Activated T-cell treated with anti-CD3 and anti-CD28 coated beads for 4 hours (primary cell): Measurements from ENCODE around the gene POLR1E.
"Not testable (repeated sequence)": the region's sequence is repeated elsewhere in the genome, so short reads cannot be mapped to it uniquely, and the experiment has no call there.

Source experiments
- DNase-seq: peaks from one replicate; pipeline ENCODE4 v3.0.0-alpha.2; 2020

The POLR1E gene

DNA sequence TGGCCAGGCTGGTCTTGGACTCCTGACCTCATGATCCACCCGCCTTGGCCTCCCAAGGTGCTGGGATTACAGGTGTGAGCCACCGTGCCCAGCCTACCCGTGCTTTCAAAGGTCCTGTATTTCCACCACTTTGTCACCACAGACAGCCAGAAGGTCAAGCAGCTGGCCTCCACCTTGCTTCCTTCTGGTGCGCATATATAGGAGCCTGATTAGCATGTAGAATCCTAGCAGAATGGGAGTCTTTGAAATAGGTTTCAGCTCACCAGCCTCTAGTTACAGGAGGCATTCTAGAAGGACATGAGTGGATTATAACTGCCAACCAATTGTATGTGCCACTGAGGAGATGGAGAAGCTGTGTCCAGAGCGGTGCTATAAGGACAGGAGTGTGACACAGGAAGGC, 18.9 kb downstream of the POLR1E start:
- DNase-seq, result no peak

DNA sequence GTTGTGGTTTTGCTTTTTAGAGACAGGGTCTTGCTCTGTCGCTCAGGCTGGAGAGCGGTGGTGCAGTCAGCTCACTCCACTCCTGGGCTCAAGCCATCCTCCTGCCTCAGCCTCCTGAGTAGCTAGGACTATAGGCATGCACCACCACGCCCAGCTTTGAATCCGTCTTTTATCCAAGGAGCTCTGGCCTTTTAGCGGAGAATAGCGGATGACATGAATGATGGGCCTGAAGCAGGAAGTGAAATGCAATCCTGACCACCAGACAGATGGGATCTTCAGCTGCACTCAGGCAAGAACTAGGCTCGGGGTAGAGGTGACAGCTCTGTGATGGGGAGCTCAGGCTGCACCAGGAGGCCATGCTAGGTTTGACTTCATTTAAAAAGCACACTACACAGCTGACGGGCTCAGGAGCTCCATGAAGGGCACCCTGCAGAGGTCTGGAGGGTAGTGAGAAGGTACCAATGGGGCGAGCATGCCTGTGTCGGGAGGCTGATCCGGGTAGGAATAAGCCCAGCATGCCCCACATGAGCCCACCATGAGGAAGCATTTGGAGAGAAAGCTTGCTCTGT, 21.9 kb downstream of the POLR1E start:
- no peak for DNase-seq

DNA sequence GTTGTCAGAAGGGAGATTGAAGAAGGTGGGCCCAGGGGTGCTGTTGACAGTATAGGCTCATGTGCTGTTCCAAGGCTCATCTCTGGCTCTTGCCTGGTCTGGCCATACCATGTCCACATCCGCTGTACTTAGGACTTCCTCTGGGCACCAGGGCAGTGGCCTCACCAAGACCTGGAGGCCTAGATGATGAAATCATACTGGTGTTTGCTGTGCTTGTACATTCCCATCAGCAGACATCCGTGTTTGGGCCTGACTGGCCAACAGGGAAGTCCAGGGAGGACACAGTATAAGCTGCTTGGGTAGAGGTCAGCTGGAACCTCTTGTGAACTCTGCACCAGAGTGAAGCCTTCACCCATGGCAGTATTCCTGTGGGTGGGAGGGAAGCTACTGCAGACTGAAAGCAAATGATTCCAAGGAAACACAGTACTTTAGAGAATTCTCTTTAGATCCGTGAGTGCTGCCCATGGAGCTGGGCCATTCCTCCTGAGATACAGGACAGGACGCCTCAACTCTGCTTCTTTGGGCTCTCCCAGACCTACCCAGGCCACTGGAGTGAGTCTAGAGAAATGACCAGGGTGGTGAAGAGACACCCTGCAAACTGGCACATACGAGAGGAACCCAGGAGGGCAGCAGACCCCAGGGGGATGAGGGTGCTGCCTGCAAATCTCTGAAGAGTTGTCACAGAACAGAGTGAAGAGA, 22.5 kb downstream of the POLR1E start:
- no peak for DNase-seq

DNA sequence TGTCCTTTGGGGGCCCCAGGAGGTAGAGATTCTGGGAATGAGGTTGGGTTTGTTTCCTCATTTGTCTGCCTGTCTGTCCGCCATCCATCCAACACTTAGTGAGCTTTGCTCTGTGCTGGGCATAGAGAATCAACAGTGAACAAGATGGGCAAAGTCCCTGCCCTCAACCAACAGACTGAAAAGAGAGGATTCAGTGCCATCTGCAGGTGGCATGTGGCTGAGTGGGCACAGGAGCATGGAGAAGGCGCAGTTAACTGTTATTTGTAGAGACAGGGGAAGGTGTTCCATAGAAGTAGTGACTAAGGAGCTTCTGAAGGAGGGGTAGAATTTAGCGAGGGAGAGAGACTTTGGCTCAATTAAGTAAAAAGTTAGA, 23.1 kb downstream of the POLR1E start:
- DNase-seq, result no peak

DNA sequence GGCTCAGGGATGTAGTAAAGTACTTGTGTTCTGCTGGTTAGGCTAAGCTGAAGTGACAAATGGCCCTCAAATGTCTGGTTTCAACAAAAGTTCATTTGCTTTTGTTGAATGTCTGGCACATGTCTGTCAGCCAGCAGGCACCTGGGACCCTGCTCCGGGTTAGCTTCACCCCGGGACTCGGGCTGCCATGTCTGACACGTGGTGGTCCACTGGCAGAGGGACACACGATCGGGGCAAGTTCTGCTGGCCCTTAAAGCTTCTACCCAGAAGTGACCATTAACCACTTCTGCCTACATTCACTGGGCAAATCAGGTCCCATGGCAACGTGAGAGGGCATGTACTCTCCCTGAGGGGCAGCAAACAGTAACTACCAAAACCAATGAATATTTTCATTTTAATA, 23.8 kb downstream of the POLR1E start:
- no peak for DNase-seq

DNA sequence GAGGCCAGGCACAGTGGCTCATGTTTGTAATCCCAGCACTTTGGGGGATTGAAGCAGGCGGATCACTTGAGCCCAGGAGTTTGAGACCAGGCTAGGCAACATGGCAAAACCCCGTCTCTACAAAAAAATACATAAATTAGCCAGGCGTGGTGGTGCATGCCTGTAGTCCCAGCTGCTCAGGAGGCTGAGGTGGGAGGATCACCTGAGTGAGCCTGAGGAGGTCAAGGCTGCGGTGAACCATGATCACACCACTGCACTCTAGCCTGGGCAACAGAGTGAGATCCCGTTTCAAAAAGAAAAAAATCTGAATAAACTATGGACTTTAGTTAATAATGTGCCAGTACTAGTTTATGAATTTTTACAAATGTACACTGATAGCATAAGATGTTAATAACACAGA, 24.3 kb downstream of the POLR1E start:
- not testable (repeated sequence) for DNase-seq

DNA sequence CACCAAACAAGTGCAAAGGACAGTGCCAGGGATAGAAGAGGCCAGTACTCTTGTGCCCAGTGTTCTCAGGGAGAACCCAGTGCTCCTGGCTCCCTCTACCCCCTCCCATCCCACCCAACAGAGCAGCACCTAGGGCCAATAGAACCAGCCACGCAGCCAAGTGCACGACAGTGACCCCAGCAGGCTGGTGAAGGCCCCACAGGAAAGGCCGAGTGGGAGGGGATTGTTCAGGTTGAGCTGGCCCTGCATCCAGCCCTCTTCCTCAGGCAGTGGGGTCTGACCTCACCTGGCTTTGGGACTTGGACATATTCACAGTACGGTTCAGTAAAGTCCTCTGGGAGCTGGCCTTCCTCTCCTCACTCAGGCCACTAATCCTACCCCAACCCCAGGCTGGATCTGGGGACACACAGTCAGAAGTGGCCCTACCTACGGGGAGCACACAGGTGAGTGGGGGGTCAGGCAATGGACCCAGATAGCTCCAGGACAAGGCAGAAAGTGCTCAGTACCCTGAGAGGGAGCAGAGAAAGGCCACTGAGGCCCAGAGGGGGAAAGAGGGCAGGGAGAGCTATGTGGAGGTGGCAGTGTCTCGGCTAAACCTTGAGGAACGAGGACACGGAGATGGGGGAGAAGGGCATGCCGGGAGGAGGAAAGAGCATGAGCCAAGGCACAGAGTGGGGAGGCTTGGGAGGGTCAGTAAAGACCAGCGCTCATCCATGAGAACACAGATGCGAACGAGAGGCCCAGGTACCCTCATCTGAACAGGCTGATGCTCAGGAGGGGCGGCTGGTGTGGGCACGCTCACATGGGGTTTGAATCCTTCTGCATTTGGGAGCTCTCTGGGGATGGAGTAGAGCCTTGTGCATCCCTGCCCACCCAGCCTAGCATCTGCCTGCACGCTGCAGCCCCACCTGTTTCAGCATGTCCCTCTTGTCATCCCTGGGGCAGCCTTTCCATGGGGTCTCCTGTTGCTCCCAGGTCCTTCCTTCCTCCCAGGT, 25.6 kb downstream of the POLR1E start:
- DNase-seq, result no peak

DNA sequence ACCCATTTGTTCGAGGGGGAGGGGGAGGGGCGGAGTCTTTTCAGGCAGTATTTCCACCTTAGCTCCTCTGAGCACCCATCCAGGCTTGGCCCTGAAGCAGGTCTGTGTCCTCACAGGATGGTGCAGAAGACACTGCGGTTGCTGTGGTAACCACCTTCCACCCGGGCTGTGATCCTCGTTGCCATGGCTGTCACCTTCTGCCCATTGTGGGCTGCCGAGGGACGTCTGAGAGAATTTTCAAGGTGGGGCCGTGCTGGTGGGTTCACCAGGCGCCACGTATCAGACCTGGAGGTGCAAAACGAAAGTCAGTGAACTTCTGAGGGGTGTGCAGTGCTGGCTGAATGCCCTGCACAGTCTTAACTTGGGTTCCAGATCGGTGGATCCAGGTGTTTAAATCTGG, 26.7 kb downstream of the POLR1E start:
- DNase-seq, result no peak

DNA sequence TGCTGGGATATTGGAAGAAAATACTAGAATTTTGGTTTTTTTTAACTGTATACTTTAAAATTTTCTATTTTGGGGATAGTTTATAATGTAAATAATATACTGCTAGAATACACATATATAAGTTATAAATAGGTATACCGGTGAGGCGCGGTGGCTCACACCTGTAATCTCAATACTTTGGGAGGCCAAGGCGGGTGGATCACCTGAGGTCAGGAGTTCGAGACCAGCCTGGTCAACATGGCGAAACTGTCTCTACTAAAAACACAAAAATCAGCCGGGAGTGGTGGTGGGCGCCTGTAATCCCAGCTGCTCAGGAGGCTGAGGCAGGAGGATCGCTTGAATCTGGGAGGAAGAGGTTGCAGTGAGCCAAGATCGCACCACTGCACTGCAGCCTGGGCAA, 28.7 kb downstream of the POLR1E start:
- not testable (repeated sequence) for DNase-seq

DNA sequence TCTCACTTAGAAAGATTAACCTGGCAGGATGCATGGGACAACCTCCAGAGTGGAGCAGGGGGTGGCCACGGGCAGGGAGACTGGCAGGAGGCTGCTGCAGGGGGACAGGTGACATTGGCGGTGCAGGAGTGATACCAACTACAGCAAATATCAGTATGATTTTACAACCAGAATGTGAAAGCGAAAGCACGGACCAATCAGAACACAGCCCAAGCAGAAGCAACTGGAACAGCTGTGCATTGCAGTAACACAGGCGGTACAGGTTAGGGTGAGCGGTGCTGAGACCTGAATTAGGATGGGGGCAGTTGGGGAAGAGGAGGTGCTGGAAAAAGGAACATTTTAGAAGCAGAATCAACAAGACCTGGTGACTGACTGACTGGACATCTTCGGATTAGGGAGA, 29.3 kb downstream of the POLR1E start:
- no peak for DNase-seq

DNA sequence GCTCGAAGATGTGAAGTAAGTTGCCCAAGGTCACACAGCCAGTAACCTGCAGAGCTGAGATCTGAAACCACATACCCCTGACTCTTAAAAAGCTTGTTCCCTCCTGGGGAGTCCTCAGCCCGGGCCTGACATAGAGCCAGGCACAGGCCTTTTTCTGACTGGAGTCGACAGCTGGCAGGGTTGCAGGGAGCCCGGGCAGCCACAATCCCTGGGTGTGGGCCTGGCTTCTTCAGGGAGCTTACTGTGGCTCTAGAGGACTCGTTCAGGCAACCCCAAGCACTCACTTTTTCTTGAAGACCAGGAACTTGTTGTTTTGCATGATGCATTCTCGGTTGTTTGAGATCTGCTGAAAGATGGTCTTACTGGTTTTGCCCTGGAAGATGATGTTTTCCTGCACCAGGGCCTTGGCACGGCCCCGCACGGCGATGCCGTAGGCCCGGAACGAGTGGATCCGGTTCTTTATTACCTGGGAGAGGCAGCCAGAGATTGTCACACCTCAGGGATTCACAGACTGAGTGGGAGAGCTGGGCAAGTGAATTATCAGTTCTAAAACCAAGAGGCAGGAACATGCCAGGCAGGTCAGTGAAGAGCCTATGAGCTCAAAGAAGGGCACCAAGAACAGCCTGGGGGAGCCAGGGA, 30.0 kb downstream of the POLR1E start:
- DNase-seq, result no peak

DNA sequence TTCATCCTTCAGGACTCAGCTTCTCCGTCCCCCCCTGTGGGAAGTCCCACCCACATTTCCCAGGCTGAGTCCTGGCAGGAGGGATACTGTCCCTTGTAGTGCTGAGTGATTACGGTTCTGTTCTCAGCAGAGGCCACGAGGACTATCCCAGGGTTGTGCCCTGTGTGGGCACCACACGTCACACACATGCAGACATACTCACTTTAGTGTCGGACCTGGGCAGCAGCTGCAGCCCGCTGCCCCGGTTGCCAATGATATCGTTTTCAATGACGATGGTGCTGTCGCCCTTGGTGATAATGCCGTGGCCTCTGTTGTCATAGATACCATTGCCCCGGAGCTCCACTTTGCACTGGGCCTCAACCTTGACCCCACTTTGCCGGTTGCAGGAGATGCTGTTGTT, 32.2 kb downstream of the POLR1E start:
- no peak for DNase-seq

DNA sequence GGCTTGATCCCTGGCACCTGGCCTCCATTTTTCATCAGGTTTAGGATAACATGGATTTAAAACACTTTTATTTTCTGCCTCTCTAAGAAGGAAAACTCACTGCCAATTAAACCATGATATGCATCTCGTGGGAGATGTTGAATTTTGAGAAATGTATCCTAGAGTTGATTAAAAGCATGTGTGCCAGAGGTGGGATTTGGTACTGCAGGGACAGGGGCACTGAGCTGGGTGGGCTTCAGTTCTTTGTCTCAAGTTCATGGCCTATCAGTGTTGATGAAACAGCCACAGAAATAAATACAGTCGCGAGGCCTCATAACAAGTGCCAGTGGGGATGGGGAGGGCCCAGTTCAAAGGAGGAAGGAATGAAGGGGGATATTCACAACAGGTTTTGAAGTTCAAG, 34.9 kb downstream of the POLR1E start:
- no peak for DNase-seq

DNA sequence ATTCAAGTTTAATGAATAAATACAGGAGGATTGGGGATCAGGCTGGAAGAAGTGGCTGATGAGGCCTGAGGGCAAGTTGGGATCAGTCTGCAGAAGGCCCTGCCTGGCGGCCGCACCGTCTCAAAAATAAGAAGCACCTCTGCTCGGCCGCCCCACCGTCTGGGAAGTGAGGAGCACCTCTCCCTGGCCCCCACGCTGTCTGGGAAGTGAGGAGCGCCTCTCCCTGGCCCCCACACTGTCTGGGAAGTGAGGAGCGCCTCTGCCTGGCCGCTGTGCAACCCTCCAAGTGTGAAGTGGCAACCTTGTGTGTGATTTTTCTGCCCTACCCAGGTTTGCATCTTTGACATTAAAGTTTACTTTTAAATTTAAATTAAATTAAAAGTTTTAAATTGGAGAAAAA, 35.4 kb downstream of the POLR1E start:
- no peak for DNase-seq

DNA sequence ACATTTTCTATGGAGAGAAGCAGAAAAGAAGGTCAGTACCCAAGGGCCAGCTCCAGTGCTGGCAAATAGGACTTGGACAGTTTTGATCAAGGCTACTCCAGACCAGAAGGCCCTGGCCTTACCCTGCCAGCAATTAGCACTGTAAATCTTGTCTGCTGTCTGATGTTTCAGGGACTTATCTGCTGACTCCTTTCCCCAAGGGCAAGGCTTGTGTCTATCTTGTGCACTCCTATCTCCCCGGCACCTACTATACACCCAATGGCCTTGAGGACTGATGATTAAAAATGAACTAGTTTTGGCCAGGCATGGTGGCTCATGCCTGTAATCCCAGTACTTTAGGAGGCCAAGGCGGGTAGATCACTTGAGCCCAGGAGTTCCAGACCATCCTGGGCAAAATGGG, 37.2 kb downstream of the POLR1E start:
- DNase-seq, result no peak

DNA sequence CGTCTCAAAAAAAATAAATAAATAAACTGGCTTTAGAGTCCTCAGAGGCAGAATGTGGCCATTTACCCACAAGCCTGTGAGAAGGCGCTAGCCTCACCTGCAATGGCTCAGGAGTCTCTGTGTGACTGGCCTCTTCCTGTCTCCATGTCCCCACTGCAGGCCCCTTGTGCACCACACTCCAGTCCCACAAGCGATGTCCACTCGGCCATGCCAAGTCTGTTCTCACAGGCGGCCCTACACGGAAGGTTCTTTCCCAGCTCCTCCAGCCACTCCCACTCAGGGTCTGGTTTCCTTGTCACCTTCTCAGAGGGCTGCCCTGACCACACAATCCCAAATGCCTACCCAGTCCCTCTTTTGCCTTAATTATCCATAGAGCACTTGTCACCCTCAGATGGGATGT, 38.2 kb downstream of the POLR1E start:
- no peak for DNase-seq

DNA sequence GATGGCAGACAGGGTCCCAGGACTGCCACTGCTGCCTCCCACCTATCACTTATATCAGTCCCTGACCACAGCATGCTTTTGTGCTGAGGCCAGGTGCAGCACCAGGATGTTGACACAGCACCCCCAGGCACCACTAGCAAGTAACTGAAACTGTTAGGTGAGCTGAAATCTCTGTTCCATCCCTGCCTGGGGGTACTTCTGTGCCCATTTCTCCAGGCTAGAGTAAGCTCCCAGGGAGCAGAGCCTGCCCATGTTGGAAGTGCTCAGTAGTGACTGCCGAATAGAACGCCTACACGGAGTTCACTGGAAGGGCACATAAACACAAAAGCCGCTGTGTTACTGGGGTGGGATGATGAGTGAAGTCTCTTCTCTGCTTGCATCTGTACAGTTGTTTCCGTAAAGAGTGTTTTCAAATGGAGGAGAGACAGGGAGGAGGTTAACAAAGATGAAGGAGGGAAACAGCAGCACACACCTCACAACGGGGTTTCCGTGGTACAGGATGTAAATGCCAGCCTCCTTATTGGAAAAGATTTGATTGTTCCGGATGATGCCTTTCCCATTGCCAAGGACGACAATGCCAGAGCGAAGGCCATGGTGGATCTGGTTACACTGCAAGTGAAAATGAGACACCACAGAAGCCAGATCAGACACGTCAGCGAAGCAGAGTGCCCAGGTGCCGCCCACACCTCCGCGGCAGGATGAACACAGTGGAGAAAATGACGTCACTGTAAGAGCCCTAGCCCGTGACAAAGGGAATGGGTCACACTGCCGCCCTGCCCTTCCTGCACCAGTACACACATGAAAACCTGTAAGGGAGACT, 43.1 kb downstream of the POLR1E start:
- peak; percentile 54 for DNase-seq

DNA sequence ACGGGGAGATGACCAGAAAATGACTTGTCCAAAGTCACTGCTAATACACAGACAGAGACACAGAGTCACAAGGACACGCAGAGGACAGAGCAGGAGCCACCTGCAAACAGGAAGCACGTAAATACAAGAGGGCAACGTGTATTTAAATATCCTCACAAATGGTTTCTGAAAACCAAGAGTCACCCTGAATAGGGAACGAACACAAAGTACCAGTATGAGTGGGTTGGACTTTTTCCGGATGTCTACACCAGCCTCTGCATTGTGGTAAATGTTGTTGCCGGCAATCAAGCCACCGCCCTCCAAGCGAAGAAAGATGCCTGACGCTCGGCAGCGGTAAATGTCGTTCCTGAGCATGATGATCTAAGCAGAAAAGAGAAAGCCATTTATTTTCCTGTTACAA, 46.0 kb downstream of the POLR1E start:
- DNase-seq, result no peak

DNA sequence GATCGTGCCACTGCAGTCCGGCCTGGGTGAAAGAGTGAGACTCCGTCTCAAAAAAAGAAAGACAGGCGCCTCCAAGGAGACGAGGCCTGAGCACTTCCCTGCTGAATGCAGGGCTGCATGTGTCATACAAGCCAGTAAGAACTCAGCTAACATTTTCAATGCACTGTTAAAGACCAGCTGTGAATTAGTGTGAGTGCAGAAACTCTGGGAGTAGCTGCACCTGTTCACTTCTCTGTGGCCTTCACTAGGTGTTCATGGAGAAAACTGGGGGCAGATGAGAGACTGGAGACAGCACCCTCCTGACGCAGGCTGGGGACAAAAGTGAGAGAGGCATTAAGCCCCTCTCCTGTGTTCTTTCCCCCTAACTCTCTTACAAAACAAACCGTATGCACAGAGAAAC, 48.7 kb downstream of the POLR1E start:
- no peak for DNase-seq

DNA sequence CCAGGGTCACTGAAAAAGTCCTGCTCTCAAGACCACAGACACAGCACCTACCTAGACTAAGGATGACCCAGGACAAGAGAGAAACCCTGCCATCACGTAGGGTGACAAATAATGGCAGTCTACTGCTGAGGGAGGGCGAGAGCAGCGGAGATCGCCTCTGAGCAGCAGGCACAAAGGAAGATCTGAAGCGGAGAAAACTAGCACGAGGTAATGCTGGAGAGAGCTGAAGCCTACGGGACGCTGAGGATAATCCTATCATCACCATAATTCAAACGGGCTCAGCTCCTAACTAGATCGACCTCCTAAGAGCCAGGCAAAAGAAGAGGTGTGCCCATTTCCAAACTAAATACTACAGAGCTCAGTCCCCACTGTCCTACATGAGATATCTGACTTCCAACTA, 49.2 kb downstream of the POLR1E start:
- no peak for DNase-seq

DNA sequence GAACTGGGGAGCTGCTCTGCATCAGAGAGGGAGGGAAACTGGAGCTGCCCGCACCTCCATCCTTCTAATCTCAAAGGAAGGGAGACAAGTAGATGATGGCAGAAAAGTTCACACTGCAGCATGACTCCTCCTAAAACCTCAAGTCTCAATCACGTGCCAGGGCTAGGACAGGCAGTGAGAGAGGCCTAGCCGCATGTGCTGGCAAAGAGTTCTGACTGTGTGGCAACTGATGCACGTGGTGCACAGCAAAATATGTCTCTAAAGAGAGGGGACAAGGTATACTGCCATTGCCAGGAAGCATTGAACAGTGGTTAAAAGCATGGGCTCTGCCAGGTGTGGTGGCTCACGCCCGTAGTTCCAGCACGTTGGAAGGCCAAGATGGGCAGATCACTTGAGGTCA, 52.4 kb downstream of the POLR1E start:
- no peak for DNase-seq

DNA sequence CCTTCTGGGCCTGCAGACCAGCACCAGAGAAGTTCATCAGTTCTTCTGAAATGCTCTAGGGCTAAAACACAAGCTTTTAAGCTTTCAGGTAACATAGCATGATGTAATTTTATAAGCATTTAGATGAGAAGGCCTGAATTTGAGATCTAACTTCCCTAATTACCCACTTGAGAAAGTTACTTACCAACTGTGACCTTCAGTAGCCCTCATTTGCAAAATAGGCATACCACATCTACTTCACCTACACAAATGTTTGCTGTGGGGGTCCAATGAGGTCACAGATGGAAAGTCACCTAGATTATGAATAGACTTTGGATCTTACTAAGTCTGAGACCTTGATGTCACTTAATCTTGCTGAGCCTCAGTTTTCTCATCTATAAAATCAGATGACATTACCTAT, 53.9 kb downstream of the POLR1E start:
- no peak for DNase-seq

DNA sequence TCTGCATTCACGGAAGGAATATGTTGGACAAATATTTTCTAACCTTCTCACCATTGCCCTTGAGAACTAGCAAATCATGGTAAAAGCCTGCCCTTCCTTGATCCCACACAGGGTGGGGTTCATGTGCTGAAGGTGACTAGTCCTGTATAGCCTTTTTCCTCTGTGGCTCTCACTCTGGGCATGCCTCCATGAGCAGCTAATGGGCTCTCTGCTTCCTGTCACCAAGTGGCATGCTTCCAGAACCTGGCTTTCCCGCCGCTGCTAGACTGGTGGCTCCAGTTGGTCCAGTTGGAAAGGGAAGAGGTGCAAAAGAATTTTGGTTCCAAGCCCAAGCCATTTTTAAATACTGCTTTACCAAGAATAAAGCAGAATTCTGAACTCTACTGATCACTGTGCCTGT, 54.9 kb downstream of the POLR1E start:
- DNase-seq, result no peak
